ENCODE measurements around the gene ANGPT4.

DNA sequence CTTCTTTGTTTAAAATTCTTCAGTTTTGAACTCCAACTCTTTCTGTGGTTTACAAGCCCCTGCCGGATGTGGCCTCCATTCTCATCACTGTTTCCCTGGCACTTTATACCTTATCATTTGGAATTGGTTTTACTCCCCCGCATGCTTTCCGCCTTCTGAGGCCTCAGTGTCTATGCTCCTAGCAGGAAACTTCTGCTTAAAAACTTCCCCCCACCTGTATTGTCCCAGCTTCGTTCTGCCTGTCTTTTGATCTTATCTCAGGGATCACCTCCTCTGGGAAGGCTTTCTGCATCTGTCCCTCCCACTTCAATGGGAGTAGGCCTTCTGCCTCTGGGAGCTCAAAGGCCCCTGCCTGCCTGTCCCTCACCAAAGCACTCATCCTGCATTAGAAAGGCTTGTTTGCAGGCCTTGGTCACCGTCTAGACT lies 3.4 kb upstream of the ANGPT4 start:
- TF ChIP-seq, protein P1, sequence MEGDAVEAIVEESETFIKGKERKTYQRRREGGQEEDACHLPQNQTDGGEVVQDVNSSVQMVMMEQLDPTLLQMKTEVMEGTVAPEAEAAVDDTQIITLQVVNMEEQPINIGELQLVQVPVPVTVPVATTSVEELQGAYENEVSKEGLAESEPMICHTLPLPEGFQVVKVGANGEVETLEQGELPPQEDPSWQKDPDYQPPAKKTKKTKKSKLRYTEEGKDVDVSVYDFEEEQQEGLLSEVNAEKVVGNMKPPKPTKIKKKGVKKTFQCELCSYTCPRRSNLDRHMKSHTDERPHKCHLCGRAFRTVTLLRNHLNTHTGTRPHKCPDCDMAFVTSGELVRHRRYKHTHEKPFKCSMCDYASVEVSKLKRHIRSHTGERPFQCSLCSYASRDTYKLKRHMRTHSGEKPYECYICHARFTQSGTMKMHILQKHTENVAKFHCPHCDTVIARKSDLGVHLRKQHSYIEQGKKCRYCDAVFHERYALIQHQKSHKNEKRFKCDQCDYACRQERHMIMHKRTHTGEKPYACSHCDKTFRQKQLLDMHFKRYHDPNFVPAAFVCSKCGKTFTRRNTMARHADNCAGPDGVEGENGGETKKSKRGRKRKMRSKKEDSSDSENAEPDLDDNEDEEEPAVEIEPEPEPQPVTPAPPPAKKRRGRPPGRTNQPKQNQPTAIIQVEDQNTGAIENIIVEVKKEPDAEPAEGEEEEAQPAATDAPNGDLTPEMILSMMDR (IDR thresholded peaks at IDR 0.05; ENCODE audit: low read length), result no peak
- no peak for TF ChIP-seq EZH2 (IDR thresholded peaks at IDR 0.05; ENCODE audit: borderline replicate concordance, low read length)

Measured in OCI-LY1 (cell line).